ENCODE results near the gene CD59. TPM values are rescaled to one million over a fixed set of nuclear protein-coding genes. Genes with fewer than 3 reads are reported as not detected.

CD59 gene
- total and polyA plus RNA-seq, 2 donors (not counting 3 experiments of a cell fraction or from before 2014, with no cell fraction given) = 992 to 1,084 TPM

DNA sequence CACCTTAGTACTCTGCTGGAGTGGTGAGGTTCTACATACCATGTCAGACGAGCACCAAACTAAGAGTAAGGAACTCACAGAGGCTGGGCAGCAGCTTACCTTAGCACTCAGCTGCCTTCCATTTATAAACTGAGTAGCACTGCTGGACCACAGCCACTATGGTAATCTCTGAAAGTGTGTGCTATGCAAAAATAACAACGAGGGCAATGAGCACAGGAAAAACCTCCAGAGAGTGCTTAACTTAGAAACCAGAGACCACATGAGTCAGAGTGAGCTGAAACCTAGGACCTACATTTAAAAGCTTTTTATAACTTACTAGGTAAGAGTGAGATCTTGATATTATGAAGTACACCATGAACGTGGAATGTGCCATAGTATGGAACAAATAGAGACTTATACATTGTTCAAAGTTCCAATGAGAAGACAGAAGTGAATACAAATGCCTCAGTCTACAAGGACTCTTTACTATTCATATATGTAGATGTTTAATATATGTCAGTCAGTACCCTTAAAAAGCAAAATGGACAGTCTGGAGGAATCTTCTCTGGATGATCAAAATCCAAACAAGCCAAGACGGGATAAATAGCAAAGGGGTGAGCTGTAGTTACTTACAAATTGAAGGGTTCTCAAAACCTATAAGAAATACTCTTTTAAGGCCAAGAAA is 17.2 kb upstream of the CD59 start:
- dilution Hi-C loops (cut with MboI; ENCODE audit: extremely low pct_ligation_motif_present, low sequenced_read_pairs) = no loop called here
- H3K9ac ChIP-seq (replicated peaks; ENCODE audit: extremely low read depth, insufficient read depth, low read length) = no peak overlapping the region
- FAIRE-seq (no peak), DNase-seq (ENCODE audit: low read depth, low spot score) (peak; percentile 59)
- no peak overlapping the region for H3K4me2 ChIP-seq (ENCODE audit: insufficient read depth, low read length)
- peaks cover 6 to 10% of the 10 kb centered on the region in 2 experiments for H3K36me3 ChIP-seq (ENCODE audit: control insufficient read depth in 2 of 2, extremely low read depth in 1 of 2, insufficient read depth in 2 of 2, low read length in 2 of 2)
- H4K20me1 ChIP-seq (replicated peaks; ENCODE audit: control insufficient read depth, extremely low read depth, insufficient read depth, low read length) = no peaks in the 10 kb centered on the region
- TF ChIP-seq MAX (IDR thresholded peaks at IDR 0.05; ENCODE audit: insufficient read depth, insufficient read length) (no peak), MYC (IDR thresholded peaks at IDR 0.05; ENCODE audit: low read depth, low read length) (no peak), JUN (IDR thresholded peaks at IDR 0.05; ENCODE audit: borderline replicate concordance, insufficient read depth, insufficient read length, low read depth) (no peak), CTCF (IDR thresholded peaks at IDR 0.05; ENCODE audit: extremely low read depth in 1 of 2, insufficient read depth in 1 of 2, low read depth in 1 of 2, low read length in 2 of 2) (no peak), POLR2AphosphoS5 (IDR thresholded peaks at IDR 0.05; ENCODE audit: insufficient read depth, low read depth, low read length) (no peak), GATA2 (IDR thresholded peaks at IDR 0.05; ENCODE audit: insufficient read depth, insufficient read length, low read depth, low read length) (no peak), FOS (IDR thresholded peaks at IDR 0.05; ENCODE audit: borderline replicate concordance, insufficient read depth, low read length) (no peak), POLR2A (IDR thresholded peaks at IDR 0.05; ENCODE audit: low read depth, low read length) (no peak), EZH2 (IDR thresholded peaks at IDR 0.05; ENCODE audit: borderline replicate concordance, low read depth, low read length, severe bottlenecking) (no peak)
- no peak overlapping the region for H3K27ac ChIP-seq (ENCODE audit: insufficient read depth, low read depth, low read length)
- ChIA-PET POLR2A (no interaction called here), CTCF (interaction anchor here (1.4 to 4.2 kb wide), 2 partner anchors 11 to 234 kb away, joined by 4 to 30 read pairs; no protein-coding TSS in a partner anchor)
- H3K9me1 ChIP-seq (replicated peaks; ENCODE audit: control insufficient read depth, extremely low read depth, insufficient read depth, low read length) = no peaks in the 10 kb centered on the region
- no peaks in the 10 kb centered on the region for H3K79me2 ChIP-seq (ENCODE audit: control insufficient read depth, insufficient read depth, low read length)
- H2AFZ ChIP-seq (ENCODE audit: low read depth, low read length) = no peak overlapping the region
- BruUV-seq (replicated peaks) = no TSS peak
- no peaks in the 10 kb centered on the region for H3K27me3 ChIP-seq (ENCODE audit: control insufficient read depth in 2 of 2, insufficient read depth in 2 of 2, low read length in 2 of 2)
- H3K4me3 ChIP-seq (replicated peaks in 1 of 3; ENCODE audit: insufficient read depth in 1 of 3, low read depth in 1 of 3, low read length in 3 of 3) = no peak overlapping the region
- no peaks in the 10 kb centered on the region for H3K9me3 ChIP-seq (replicated peaks; ENCODE audit: control insufficient read depth, insufficient read depth, low read length)
- intact Hi-C loops (cut with micrococcal nuclease) = no loop called here
- H3K4me1 ChIP-seq (ENCODE audit: control insufficient read depth, extremely low read depth, insufficient read depth, low read length) = no peaks in the 10 kb centered on the region

Data from endothelial cell of umbilical vein (primary cell).